HepG2 (cell line): ENCODE data around the gene OSGIN1. TPM values are rescaled to one million over a fixed set of nuclear protein-coding genes. Genes with fewer than 3 reads are reported as not detected.
A peak's percentile ranks its signal among the peaks of the same experiment; 100 is the strongest.

Experiments
- KLF11 ChIP-seq: IDR thresholded peaks from 2 replicates; pipeline ENCODE4 v1.6.1; 2016; ENCODE audit warnings: missing compliant biosample characterization
- MZF1 ChIP-seq: sonication (generic); formaldehyde crosslinking; IDR thresholded peaks from 2 replicates; pipeline ENCODE4 v1.8.1; 2023; ENCODE audit warnings: mild to moderate bottlenecking, missing genetic modification reagents, borderline replicate concordance
- RBM22 ChIP-seq: fragments of 200-400 bp; formaldehyde crosslinking; optimal IDR thresholded peaks from 2 replicates; pipeline ENCODE3; 2017; ENCODE audit warnings: mild to moderate bottlenecking, low read length, moderate library complexity
- TBL1XR1 ChIP-seq: fragments of 150-350 bp; IDR thresholded peaks from 2 replicates; pipeline ENCODE4 v1.6.1; 2014; ENCODE audit warnings: borderline replicate concordance, low read length; ENCODE audit not compliant: partially characterized antibody
- XBP1 ChIP-seq: sonication (generic); formaldehyde crosslinking; IDR thresholded peaks from 2 replicates; pipeline ENCODE4 v1.5.0; 2020; ENCODE audit warnings: missing genetic modification reagents
- ZBTB21 ChIP-seq: sonication (generic); formaldehyde crosslinking; IDR thresholded peaks from 2 replicates; pipeline ENCODE4 v1.4.0; 2020; ENCODE audit warnings: missing genetic modification reagents
- ZBTB25 ChIP-seq: IDR thresholded peaks from 2 replicates; pipeline ENCODE4 v1.6.1; 2018; ENCODE audit warnings: missing genetic modification reagents
- ZNF10 ChIP-seq: sonication (generic); formaldehyde crosslinking; IDR thresholded peaks from 2 replicates; pipeline ENCODE4 v1.4.0; 2020; ENCODE audit warnings: mild to moderate bottlenecking, low read depth, missing genetic modification reagents, borderline replicate concordance
- ZNF207 ChIP-seq: fragments of 450-650 bp; IDR thresholded peaks from 2 replicates; pipeline ENCODE4 v1.6.1; 2016; ENCODE audit warnings: antibody characterized with exemption, borderline replicate concordance
- ZNF264 ChIP-seq: sonication (generic); formaldehyde crosslinking; IDR thresholded peaks from 2 replicates; pipeline ENCODE4 v1.4.0; 2020; ENCODE audit warnings: missing genetic modification reagents
- ZNF460 ChIP-seq: sonication (generic); formaldehyde crosslinking; IDR thresholded peaks from 2 replicates; pipeline ENCODE4 v1.5.1; 2020; ENCODE audit warnings: missing genetic modification reagents, mild to moderate bottlenecking, borderline replicate concordance
- ZNF703 ChIP-seq: sonication (generic); formaldehyde crosslinking; IDR thresholded peaks from 2 replicates; pipeline ENCODE4 v1.5.1; 2020; ENCODE audit warnings: missing genetic modification reagents, mild to moderate bottlenecking, moderate library complexity, borderline replicate concordance
- ZUFSP ChIP-seq: sonication (generic); formaldehyde crosslinking; IDR thresholded peaks from 2 replicates; pipeline ENCODE4 v1.9.0; 2021; ENCODE audit warnings: missing genetic modification reagents, mild to moderate bottlenecking, borderline replicate concordance
- polyA plus RNA-seq, 8 experiments: library from polyadenylated mRNA; depleted of rRNA in 3 of 8; stranded (reverse) in 7 of 8; unstranded in 1 of 8; fragments of >200 nt; fragmentation: Illumina TruSeq in 4 of 8; extraction: Trizol in 4 of 8; gene quantifications; 2 replicates each; pipeline versions ENCODE4 v1.2.1 to v1.2.3, GENCODE V29; 2011 to 2016; ENCODE audit warnings: low read depth in 4 of 8, missing spikeins in 1 of 8, mixed read lengths in 1 of 8; ENCODE audit not compliant: insufficient read depth in 1 of 8
- total RNA-seq, 5 experiments: library from RNA; depleted of rRNA; stranded (reverse); fragments of >200 nt; fragmentation: Illumina TruSeq; extraction: Trizol; gene quantifications; 2 replicates each; pipeline ENCODE4 v1.2.3, GENCODE V29; 2016; ENCODE audit warnings: low read depth in 1 of 5
- TF ChIP-seq, protein P1 (sequence below): sonication (generic); formaldehyde crosslinking; conservative IDR thresholded peaks from 2 replicates; pipeline ENCODE4 v1.4.0; 2020; ENCODE audit warnings: mild to moderate bottlenecking, missing genetic modification reagents, moderate library complexity
- TF ChIP-seq, protein P2 (sequence below): sonication (generic); formaldehyde crosslinking; IDR thresholded peaks from 2 replicates; pipeline ENCODE4 v1.8.1; 2023; ENCODE audit warnings: mild to moderate bottlenecking, missing genetic modification reagents
- TF ChIP-seq, protein P3 (sequence below): sonication (generic); formaldehyde crosslinking; IDR thresholded peaks from 2 replicates; pipeline ENCODE4 v1.4.0; 2020; ENCODE audit warnings: missing genetic modification reagents

The OSGIN1 gene
- total and polyA plus RNA-seq, 2 of the 13 experiments (the other 11 are each of a cell fraction or from before 2014, with no cell fraction given) = 20.5 to 27.1 TPM

DNA sequence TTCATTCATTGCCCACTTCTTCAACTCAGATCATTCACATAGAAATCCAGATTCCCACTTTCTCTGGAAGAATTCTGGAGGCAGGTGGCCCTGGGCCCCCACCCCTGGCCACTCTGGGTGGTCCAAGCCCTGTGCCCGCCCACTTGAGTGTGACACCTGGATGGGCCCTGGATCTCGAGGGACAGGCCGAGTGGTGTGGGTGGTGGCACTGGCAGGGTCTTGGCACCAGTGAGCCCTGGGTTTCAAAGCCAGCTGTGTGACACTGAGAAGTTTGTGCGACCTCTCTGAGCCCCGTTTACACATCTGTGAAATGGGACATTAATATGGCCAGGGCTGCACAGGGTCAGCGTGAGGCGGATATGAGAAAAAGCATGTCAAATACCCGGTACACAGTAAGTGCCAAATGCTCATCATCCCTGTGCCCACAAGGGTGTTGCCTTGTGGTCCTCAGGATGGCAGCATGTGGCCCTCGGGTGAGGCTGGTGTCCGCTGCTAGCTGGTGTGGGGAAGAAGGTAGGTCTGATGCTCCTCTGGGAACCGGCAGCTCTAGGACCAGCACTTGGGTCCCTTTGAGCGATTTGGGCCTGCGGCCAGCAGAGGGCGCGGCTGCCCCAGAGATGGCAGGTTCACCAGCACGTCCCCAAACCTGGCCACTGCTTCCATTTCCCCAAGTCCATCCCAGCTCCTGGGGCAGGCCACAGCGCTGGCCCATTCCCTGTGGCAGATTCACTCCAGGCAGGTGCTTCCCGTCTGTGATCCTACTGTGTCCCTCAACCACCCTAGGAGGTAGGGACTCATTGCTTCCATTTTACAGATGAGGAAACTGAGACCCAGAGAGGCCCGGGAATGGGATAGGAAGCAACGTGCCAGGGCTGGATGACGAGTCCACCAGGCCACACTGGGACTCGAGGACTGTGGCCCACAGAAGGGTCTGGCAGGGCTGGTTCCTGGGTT lies 3.6 kb downstream of the OSGIN1 start (continued):
- TF ChIP-seq, protein P1, sequence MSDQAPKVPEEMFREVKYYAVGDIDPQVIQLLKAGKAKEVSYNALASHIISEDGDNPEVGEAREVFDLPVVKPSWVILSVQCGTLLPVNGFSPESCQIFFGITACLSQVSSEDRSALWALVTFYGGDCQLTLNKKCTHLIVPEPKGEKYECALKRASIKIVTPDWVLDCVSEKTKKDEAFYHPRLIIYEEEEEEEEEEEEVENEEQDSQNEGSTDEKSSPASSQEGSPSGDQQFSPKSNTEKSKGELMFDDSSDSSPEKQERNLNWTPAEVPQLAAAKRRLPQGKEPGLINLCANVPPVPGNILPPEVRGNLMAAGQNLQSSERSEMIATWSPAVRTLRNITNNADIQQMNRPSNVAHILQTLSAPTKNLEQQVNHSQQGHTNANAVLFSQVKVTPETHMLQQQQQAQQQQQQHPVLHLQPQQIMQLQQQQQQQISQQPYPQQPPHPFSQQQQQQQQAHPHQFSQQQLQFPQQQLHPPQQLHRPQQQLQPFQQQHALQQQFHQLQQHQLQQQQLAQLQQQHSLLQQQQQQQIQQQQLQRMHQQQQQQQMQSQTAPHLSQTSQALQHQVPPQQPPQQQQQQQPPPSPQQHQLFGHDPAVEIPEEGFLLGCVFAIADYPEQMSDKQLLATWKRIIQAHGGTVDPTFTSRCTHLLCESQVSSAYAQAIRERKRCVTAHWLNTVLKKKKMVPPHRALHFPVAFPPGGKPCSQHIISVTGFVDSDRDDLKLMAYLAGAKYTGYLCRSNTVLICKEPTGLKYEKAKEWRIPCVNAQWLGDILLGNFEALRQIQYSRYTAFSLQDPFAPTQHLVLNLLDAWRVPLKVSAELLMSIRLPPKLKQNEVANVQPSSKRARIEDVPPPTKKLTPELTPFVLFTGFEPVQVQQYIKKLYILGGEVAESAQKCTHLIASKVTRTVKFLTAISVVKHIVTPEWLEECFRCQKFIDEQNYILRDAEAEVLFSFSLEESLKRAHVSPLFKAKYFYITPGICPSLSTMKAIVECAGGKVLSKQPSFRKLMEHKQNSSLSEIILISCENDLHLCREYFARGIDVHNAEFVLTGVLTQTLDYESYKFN (CRISPR knock-in tag) = no peak
- no peak for TF ChIP-seq ZBTB21 (CRISPR knock-in tag)
- no peak for TF ChIP-seq ZNF207
- no peak for TF ChIP-seq ZNF460 (CRISPR knock-in tag)
- TF ChIP-seq, protein P2, sequence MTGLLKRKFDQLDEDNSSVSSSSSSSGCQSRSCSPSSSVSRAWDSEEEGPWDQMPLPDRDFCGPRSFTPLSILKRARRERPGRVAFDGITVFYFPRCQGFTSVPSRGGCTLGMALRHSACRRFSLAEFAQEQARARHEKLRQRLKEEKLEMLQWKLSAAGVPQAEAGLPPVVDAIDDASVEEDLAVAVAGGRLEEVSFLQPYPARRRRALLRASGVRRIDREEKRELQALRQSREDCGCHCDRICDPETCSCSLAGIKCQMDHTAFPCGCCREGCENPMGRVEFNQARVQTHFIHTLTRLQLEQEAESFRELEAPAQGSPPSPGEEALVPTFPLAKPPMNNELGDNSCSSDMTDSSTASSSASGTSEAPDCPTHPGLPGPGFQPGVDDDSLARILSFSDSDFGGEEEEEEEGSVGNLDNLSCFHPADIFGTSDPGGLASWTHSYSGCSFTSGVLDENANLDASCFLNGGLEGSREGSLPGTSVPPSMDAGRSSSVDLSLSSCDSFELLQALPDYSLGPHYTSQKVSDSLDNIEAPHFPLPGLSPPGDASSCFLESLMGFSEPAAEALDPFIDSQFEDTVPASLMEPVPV (CRISPR knock-in tag) = no peak
- 0 out of 2 replicates have a peak, but pooled peaks have one; percentile 65 for TF ChIP-seq MZF1 (CRISPR knock-in tag)
- no peak for TF ChIP-seq ZBTB25 (CRISPR knock-in tag)
- TF ChIP-seq RBM22 = peak; percentile 73
- TF ChIP-seq, protein P3, sequence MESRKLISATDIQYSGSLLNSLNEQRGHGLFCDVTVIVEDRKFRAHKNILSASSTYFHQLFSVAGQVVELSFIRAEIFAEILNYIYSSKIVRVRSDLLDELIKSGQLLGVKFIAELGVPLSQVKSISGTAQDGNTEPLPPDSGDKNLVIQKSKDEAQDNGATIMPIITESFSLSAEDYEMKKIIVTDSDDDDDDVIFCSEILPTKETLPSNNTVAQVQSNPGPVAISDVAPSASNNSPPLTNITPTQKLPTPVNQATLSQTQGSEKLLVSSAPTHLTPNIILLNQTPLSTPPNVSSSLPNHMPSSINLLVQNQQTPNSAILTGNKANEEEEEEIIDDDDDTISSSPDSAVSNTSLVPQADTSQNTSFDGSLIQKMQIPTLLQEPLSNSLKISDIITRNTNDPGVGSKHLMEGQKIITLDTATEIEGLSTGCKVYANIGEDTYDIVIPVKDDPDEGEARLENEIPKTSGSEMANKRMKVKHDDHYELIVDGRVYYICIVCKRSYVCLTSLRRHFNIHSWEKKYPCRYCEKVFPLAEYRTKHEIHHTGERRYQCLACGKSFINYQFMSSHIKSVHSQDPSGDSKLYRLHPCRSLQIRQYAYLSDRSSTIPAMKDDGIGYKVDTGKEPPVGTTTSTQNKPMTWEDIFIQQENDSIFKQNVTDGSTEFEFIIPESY (CRISPR knock-in tag) = no peak; the same call in 1 of the 2 replicates
- no peak for TF ChIP-seq ZNF703 (CRISPR knock-in tag)
- no peak for TF ChIP-seq TBL1XR1
- no peak for TF ChIP-seq ZUFSP
- no peak for TF ChIP-seq XBP1 (CRISPR knock-in tag)
- 0 out of 2 replicates have a peak, but pooled peaks have one; percentile 38 for TF ChIP-seq ZNF10
- TF ChIP-seq KLF11 (CRISPR knock-in tag) = no peak
- TF ChIP-seq ZNF264 = no peak
